Stimulated activated CD4-positive, alpha-beta T cell treated with anti-CD3 and anti-CD28 coated beads, Interleukin-12 subunit alpha, Interleukin-12 subunit beta, amount 100 ng/mL, for 24 hours (primary cell): ENCODE measurements around the gene VPS45.

Source experiments
- DNase-seq, 2 experiments: peaks; one replicate each; pipeline ENCODE4 v3.0.0-alpha.2; 2020; ENCODE audit warnings: low read depth in 2 of 2

The VPS45 gene

DNA sequence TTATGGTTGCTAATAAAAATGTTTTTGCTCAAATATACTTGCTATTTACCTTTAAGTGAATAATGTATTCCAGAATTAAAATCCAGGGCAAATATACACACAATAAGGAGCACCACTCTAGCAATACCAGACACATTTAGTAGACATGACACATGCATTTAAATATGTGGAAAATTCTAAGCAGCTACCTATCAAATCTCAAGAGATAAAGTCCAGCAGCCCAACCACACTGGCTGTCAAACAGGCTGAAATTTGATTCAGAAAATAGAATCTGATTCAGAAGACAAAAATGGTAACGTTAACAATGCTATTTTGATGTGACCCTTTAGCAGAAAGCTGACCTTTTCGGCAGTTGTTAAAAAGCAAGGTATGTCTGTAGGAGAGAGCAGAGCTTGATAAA lies 124.4 kb downstream of the VPS45 start:
- DNase-seq: no peak

DNA sequence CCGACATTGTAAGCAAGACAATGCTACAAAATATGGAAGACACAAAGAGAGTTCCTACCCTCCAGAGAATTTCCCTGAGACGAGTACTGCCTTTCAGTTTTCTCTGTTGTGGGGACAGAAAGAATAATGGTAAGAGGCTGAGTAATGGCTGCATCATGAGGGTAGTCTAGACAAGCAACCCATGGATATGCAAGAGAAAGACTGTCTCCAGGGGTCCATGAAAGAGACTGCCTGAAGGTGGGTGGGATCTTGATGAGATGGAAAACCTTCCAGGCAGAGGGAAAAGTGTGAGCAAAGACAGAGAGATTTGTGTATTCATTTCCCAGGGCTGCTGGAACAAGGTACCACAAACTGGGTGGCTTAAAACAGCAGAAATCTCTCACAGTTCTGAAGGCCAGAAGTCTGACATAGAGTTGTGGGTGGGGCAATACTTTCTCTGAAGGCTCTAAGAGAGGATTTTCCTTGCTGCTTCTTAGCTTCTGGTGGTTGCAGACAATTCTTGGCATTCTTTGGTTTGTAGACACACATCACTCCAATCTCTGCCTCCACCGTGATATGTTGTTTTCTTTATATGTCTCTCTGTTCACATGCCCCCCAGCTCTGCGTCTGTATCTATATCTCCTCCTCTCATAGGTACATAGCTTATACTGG lies 126.9 kb downstream of the VPS45 start:
- DNase-seq: no peak
